K562 (cell line): ENCODE results near the gene MUC22. TPM values are rescaled to one million over a fixed set of nuclear protein-coding genes. Genes with fewer than 3 reads are reported as not detected.

Experiments used
- ATAC-seq: fragments of 200-7000 bp; cut with Tn5 transposase; 3 replicates; pipeline ENCODE4 v1.9.1; 2020; ENCODE audit warnings: moderate library complexity
- BruUV-seq: library from RNA; stranded (reverse); fragments of 400-500 nt; replicated peaks from 2 replicates; lab custom pipeline; 2021; lab: Mats Ljungman, UMichigan
- CTCF ChIA-PET: fragments of 300-600 bp; formaldehyde crosslinking; extraction: SDS; loops from one replicate; lab custom pipeline; 2021; ENCODE audit warnings: low intra/inter-chr PET ratio; lab: Yijun Ruan, JAX
- POLR2A ChIA-PET: fragments of 300-600, 350-650 bp; sonication (Branson Sonifier 250); formaldehyde crosslinking; extraction: SDS; loops from one replicate; lab custom pipeline; 2021; ENCODE audit warnings: antibody characterized with exemption, inconsistent platforms; lab: Yijun Ruan, JAX
- DNase-seq, 4 experiments: peaks; one replicate each; pipeline versions ENCODE4 v3.0.0 to v3.0.0-alpha.2; 2011 to 2018; ENCODE audit warnings: low spot score in 3 of 4, mixed read lengths in 3 of 4; ENCODE audit errors: extremely low read depth in 1 of 4
- FAIRE-seq: peaks from 2 replicates; lab custom pipeline; 2011; peaks lifted over from hg19 to GRCh38; lab: Jason Lieb, UNC
- H2AFZ ChIP-seq: 2 replicates; pipeline ENCODE4 v1.6.0; 2011; ENCODE audit warnings: low read depth, low read length, control low read depth, inconsistent platforms
- H3K27ac ChIP-seq: fragments of 200-600 bp; 3 replicates; pipeline ENCODE4 v1.8.0; 2011; ENCODE audit warnings: low read depth, mild to moderate bottlenecking, control low read depth, inconsistent platforms, low read length, moderate library complexity, mixed read lengths; ENCODE audit errors: extremely low read depth
- H3K27me3 ChIP-seq, 2 experiments: fragments of 300-600 bp in 1 of 2; 2 replicates in 1 of 2; 3 replicates in 1 of 2; pipeline versions ENCODE4 v1.6.0 to v1.8.0; 2011; ENCODE audit warnings: inconsistent platforms in 2 of 2, low read length in 2 of 2, mild to moderate bottlenecking in 1 of 2, mixed read lengths in 1 of 2, moderate library complexity in 1 of 2; ENCODE audit not compliant: control insufficient read depth in 2 of 2, insufficient read depth in 2 of 2
- H3K36me3 ChIP-seq: fragments of 300-600 bp; 3 replicates; pipeline ENCODE4 v1.8.0; 2011; ENCODE audit warnings: mild to moderate bottlenecking, low read length, inconsistent platforms; ENCODE audit not compliant: control insufficient read depth, insufficient read depth
- H3K4me1 ChIP-seq, 2 experiments: fragments of 200-600 bp in 1 of 2; replicated peaks in 1 of 2; 2 replicates in 1 of 2; 3 replicates in 1 of 2; pipeline versions ENCODE4 v1.5.1 to v1.8.0; 2011; ENCODE audit warnings: inconsistent platforms in 2 of 2, low read length in 2 of 2, mild to moderate bottlenecking in 1 of 2, mixed read lengths in 1 of 2, moderate library complexity in 1 of 2; ENCODE audit not compliant: control insufficient read depth in 2 of 2, insufficient read depth in 2 of 2
- H3K4me2 ChIP-seq: 2 replicates; pipeline ENCODE4 v1.6.1; 2011; ENCODE audit warnings: low read length, control low read depth, inconsistent platforms, mixed read lengths; ENCODE audit not compliant: insufficient read depth
- H3K4me3 ChIP-seq: fragments of 200-600 bp; sonication (generic), shearing (Covaris generic); 2 replicates; pipeline ENCODE4 v1.5.1; 2016; ENCODE audit warnings: control low read depth, inconsistent platforms
- H3K79me2 ChIP-seq: fragments of 200-600 bp; 3 replicates; pipeline ENCODE4 v1.8.0; 2011; ENCODE audit warnings: low read length, inconsistent platforms; ENCODE audit not compliant: control insufficient read depth, insufficient read depth
- H3K9ac ChIP-seq, 2 experiments: 2 replicates each; pipeline versions ENCODE4 v1.6.0 to v1.6.1; 2011; ENCODE audit warnings: low read depth in 2 of 2, low read length in 2 of 2, control low read depth in 1 of 2, inconsistent platforms in 1 of 2, mild to moderate bottlenecking in 1 of 2, mixed read lengths in 1 of 2; ENCODE audit not compliant: insufficient read depth in 1 of 2
- H3K9me1 ChIP-seq: one replicate; pipeline ENCODE4 v1.6.0; 2011; ENCODE audit warnings: inconsistent platforms, mild to moderate bottlenecking, low read length, moderate library complexity; ENCODE audit not compliant: control insufficient read depth, insufficient read depth
- H3K9me3 ChIP-seq: replicated peaks from 2 replicates; pipeline ENCODE4 v1.5.1; 2011; ENCODE audit warnings: low read depth, low read length, inconsistent platforms; ENCODE audit not compliant: control insufficient read depth, insufficient read depth
- H4K20me1 ChIP-seq: replicated peaks from 2 replicates; pipeline ENCODE4 v1.6.1; 2011; ENCODE audit warnings: low read length, inconsistent platforms, mixed read lengths; ENCODE audit not compliant: control insufficient read depth, insufficient read depth
- BRD9 ChIP-seq: fragments of 450-650 bp; IDR thresholded peaks from 2 replicates; pipeline ENCODE4 v1.6.1; 2018; ENCODE audit warnings: low read depth; ENCODE audit not compliant: partially characterized antibody
- CEBPB ChIP-seq: fragments of 450-650 bp; IDR thresholded peaks from 2 replicates; pipeline ENCODE4 v1.6.1; 2016; ENCODE audit warnings: missing genetic modification characterization, missing compliant biosample characterization
- CEBPG ChIP-seq, 3 experiments: fragments of 200-800 bp in 1 of 3; sonication (Bioruptor generic) in 1 of 3; sonication (generic) in 1 of 3; formaldehyde crosslinking in 1 of 3; IDR thresholded peaks in 2 of 3; conservative IDR thresholded peaks in 1 of 3; 2 replicates each; pipeline versions ENCODE4 v1.6.1 to v1.8.0; 2016 to 2022; ENCODE audit warnings: missing compliant biosample characterization in 2 of 3, missing genetic modification characterization in 2 of 3, mild to moderate bottlenecking in 1 of 3, missing genetic modification reagents in 1 of 3
- E2F3 ChIP-seq: fragments of 250-450 bp; sonication (Bioruptor Pico); IDR thresholded peaks from 2 replicates; pipeline ENCODE4 v1.4.0; 2020; ENCODE audit warnings: mild to moderate bottlenecking
- FOXA1 ChIP-seq: fragments of 450-650 bp; IDR thresholded peaks from 2 replicates; pipeline ENCODE4 v1.6.1; 2016; ENCODE audit warnings: mild to moderate bottlenecking, borderline replicate concordance
- IFI16 ChIP-seq: fragments of 250-450 bp; sonication (Bioruptor Pico); IDR thresholded peaks from 2 replicates; pipeline ENCODE4 v2.1.2; 2022; ENCODE audit warnings: mild to moderate bottlenecking, inconsistent platforms
- NELFE ChIP-seq: IDR thresholded peaks from 2 replicates; pipeline ENCODE4 v1.6.1; 2011; ENCODE audit warnings: mild to moderate bottlenecking; ENCODE audit not compliant: insufficient read depth, insufficient read length
- TCF7 ChIP-seq: sonication (generic); IDR thresholded peaks from 2 replicates; pipeline ENCODE4 v1.6.1; 2016; ENCODE audit warnings: antibody characterized with exemption, borderline replicate concordance
- THRAP3 ChIP-seq: fragments of 450-650 bp; IDR thresholded peaks from 2 replicates; pipeline ENCODE4 v1.6.1; 2016; ENCODE audit warnings: mild to moderate bottlenecking, inconsistent platforms, borderline replicate concordance
- ZNF398 ChIP-seq: fragments of 250-450 bp; sonication (Bioruptor Pico); IDR thresholded peaks from 2 replicates; pipeline ENCODE4 v1.8.0; 2021; ENCODE audit warnings: moderate library complexity, mild to moderate bottlenecking, inconsistent platforms
- WGBS: fragments of 100-300 bp; shearing (Covaris generic); methylation state at CpG from one replicate; pipeline ENCODE4 v1.1.6; 2016; ENCODE audit warnings: low coverage, mixed read lengths; ENCODE audit not compliant: insufficient coverage; ENCODE audit errors: missing lambda C conversion rate; 5-methylcytosine and 5-hydroxymethylcytosine counted together
- in situ Hi-C: fragments of 300-500 bp; cut with MboI; formaldehyde crosslinking; loops from 4 replicates; pipeline ENCODE4 v1.15.0; 2018; ENCODE audit warnings: inconsistent platforms, mixed read lengths
- intact Hi-C: fragments of 100-400 bp; cut with micrococcal nuclease; formaldehyde crosslinking; loops from 2 replicates; pipeline ENCODE4 v1.14.2; 2022
- polyA plus RNA-seq, 8 experiments: library from polyadenylated mRNA; depleted of rRNA in 4 of 8; stranded (reverse) in 5 of 8; unstranded in 3 of 8; fragments of >200 nt; fragmentation: Nextera tagmentation in 2 of 8; fragmentation: Illumina TruSeq in 1 of 8; extraction: Ambion mirVana in 2 of 8; extraction: Trizol in 1 of 8; gene quantifications; 2 replicates each; pipeline versions ENCODE4 v1.2.1 to v1.2.3, GENCODE V29; 2011 to 2014; ENCODE audit warnings: inconsistent platforms in 1 of 8, missing spikeins in 1 of 8
- total RNA-seq, 7 experiments: library from RNA; depleted of rRNA in 6 of 7; stranded (reverse); fragments of >200 nt in 6 of 7; fragmentation: Illumina TruSeq in 2 of 7; extraction: Trizol in 2 of 7; gene quantifications; 2 replicates each; pipeline versions ENCODE4 v1.2.1 to v1.2.3, GENCODE V29; 2011 to 2021; ENCODE audit warnings: low replicate concordance in 1 of 7

The MUC22 gene
- total and polyA plus RNA-seq, 9 of the 15 experiments (the other 6 are each of a cell fraction or from before 2014, with no cell fraction given) = 0.01 to 0.03 TPM; not detected in 7

GRCh38 chr6:30960907-30961673, 49.2 kb upstream of the MUC22 start:
- ATAC-seq = peak; percentile 57
- DNase-seq = no peak
- Histone ChIP-seq H3K4me1 (peaks cover under 1 to 2% of the 10 kb centered on the region in 2 experiments; a peak in 3 of 5 replicates), H3K9me3 (no peaks in the 10 kb centered on the region), H2AFZ (no peak overlapping the region), H3K9ac (no peak overlapping the region), H3K9me1 (no peaks in the 10 kb centered on the region), H3K27ac (no peak overlapping the region), H3K36me3 (no peaks in the 10 kb centered on the region), H3K27me3 (peaks cover 35 to 65% of the 10 kb centered on the region in 2 experiments; a peak in 3 of 5 replicates), H4K20me1 (no peaks in the 10 kb centered on the region), H3K4me3 (no peak overlapping the region), H3K4me2 (no peak overlapping the region), H3K79me2 (no peaks in the 10 kb centered on the region)
- no peak for FAIRE-seq
- intact Hi-C loops = no loop called here
- in situ Hi-C loops = no loop called here
- TF ChIP-seq E2F3 (CRISPR knock-in tag) (no peak), BRD9 (no peak), CEBPG (CRISPR knock-in tag; IDR thresholded peaks at IDR 0.05) (no peak), CEBPG (tag; conservative IDR thresholded peaks at IDR 0.05 in 1 of 2, IDR thresholded peaks at IDR 0.05 in 1 of 2) (peak; percentile 19 to 27; a peak in 1 of 4 replicates), TCF7 (no peak), FOXA1 (no peak), CEBPB (tag) (peak; percentile 69), NELFE (no peak), ZNF398 (CRISPR knock-in tag) (no peak), THRAP3 (no peak), IFI16 (no peak)
- BruUV-seq = no TSS peak
- POLR2A ChIA-PET = no interaction called here
- CTCF ChIA-PET = no interaction called here
- WGBS = under 1% methylated on average over 9 of the region's 9 CpGs
